GM12874 (cell line): Measurements from ENCODE around the gene SLC50A1.

Experiments used
- CTCF ChIP-seq: IDR thresholded peaks from 2 replicates; pipeline ENCODE4 v1.5.1; 2011; ENCODE audit warnings: low read depth, mild to moderate bottlenecking, control low read depth, low read length, moderate library complexity; ENCODE audit not compliant: insufficient read depth

The SLC50A1 gene

DNA sequence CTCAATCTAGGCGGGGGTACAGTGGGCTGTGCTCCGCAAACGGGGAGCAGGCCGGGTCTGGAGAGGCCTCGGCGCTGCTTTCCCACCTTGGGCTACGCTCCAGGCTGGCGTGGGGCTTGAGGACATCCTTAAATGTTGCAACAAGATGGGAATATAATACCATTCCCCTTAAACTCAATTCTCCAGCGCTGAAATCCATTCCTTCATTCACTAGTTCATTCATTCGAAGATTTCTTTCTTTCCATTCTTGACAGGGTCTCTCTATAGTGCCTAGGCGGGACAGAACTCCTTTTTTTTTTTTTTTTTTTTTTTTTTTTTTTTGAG is 4.9 kb downstream of the SLC50A1 start:
- no peak for TF ChIP-seq CTCF

DNA sequence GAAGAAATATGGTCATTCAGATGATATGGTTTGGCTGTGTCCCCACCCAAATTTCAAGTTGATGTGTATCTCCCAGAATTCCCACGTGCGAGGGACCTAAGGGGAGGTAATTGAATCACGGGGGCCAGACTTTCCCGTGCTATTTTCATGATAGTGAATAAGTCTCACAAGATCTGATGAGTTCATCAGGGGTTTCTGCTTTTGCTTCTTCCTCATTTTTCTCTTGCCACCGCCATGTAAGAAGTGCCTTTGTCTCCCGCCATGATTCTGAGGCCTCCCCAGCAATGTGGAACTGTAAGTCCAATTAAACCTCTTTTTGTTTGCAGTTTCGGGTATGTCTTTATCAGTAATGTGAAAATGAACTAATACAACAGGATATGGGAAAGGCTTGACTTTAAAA is 6.1 kb downstream of the SLC50A1 start:
- no peak for TF ChIP-seq CTCF

GRCh38 chr1:155145491-155145890 is 9.8 kb downstream of the SLC50A1 start:
- no peak for TF ChIP-seq CTCF

GRCh38 chr1:155158991-155159390 is 23.3 kb downstream of the SLC50A1 start:
- TF ChIP-seq CTCF, result no peak

DNA sequence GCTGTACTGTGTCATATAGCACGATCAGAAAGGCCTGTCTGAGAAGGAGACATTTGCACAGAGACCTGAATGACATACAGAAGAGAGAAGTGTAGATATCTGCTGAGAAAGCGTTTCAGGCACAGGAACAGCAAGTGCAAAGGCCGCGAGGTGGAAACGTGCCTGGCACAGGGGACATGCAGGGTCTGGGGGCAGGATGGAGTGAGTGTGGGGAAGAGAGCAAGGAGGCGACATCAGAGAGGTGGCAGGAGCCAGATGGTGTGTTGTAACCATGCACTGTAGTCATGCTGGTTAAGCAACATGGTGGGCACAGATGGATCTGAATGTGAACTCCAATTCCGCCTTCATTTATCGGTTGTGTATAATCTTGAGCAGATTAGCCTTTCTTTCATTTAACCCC is 24.5 kb downstream of the SLC50A1 start:
- TF ChIP-seq CTCF, result no peak

- TF ChIP-seq CTCF, result no peak
Observed at GRCh38 chr1:155166051-155166470, 30.4 kb downstream of the SLC50A1 start.

DNA sequence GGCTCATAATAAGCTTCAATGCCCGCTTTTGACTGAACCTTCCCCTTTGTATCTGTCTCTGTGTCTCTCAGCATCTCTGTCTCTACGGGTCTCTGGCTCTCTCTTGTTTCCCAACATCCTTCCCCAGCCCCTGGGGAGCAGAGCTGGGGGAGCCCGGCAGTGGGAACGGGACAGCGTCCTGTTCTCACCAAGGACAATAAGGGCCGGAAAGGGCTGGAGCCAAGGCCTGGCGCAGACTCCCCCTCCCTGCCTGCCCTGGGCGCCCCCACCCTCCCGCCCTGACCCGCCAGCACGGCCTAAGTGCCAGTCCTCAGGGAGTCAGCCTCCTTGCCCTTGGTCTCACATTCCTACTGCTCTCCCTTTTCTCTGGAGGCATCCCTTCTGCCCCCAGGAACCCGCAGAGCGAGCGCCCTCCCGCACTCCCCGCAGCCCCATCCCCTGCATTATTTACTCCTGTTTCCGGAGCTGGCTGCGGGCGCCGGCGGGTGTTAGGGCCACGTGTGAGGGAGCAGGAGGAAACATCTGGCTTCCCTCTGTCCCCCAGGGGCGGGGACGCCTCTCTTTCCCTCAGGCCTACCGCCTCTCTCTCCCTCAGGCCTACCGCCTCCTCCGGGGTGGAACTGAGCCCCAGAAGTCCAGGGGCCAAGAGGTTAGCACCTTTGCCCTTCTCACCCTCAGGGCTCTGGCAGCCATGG is 31.0 kb downstream of the SLC50A1 start:
- TF ChIP-seq CTCF, result no peak
